ENCODE measurements around the gene FBN3. TPM values are rescaled to one million over a fixed set of nuclear protein-coding genes. Genes with fewer than 3 reads are reported as not detected.

The FBN3 gene
- polyA plus RNA-seq, 1 experiment, result not detected

- no peak for DNase-seq (ENCODE audit: low read depth)
- CTCF ChIA-PET, result no interaction called here
- Histone ChIP-seq H3K4me3 (ENCODE audit: low read depth, low read length) (no peak overlapping the region), H3K27me3 (ENCODE audit: control insufficient read depth, insufficient read depth, low read length) (no peaks in the 10 kb centered on the region), H3K36me3 (ENCODE audit: control insufficient read depth, insufficient read depth, low read length) (no peaks in the 10 kb centered on the region)
- POLR2A ChIA-PET, result no interaction called here
- no peak for TF ChIP-seq CTCF (IDR thresholded peaks at IDR 0.05; ENCODE audit: insufficient read depth, low read depth, low read length)
These were observed 36.1 kb upstream of the FBN3 start for GRCh38 chr19:8185343-8186068.

GRCh38 chr19:8184274-8184673 lies 34.9 kb upstream of the FBN3 start:
- CTCF ChIA-PET, result no interaction called here
- Histone ChIP-seq H3K36me3 (ENCODE audit: control insufficient read depth, insufficient read depth, low read length) (no peaks in the 10 kb centered on the region), H3K4me3 (ENCODE audit: low read depth, low read length) (no peak overlapping the region), H3K27me3 (ENCODE audit: control insufficient read depth, insufficient read depth, low read length) (no peaks in the 10 kb centered on the region)
- no peak for TF ChIP-seq CTCF (IDR thresholded peaks at IDR 0.05; ENCODE audit: insufficient read depth, low read depth, low read length)
- DNase-seq (ENCODE audit: low read depth), result no peak
- POLR2A ChIA-PET, result no interaction called here

- TF ChIP-seq CTCF (IDR thresholded peaks at IDR 0.05; ENCODE audit: insufficient read depth, low read depth, low read length), result no peak
- Histone ChIP-seq H3K27me3 (ENCODE audit: control insufficient read depth, insufficient read depth, low read length) (no peaks in the 10 kb centered on the region), H3K36me3 (ENCODE audit: control insufficient read depth, insufficient read depth, low read length) (no peaks in the 10 kb centered on the region), H3K4me3 (ENCODE audit: low read depth, low read length) (no peak overlapping the region)
- ChIA-PET CTCF (interaction anchor here (1.0 kb wide), 1 partner anchor 25 kb away, joined by 3 read pairs; no protein-coding TSS in a partner anchor), POLR2A (no interaction called here)
- DNase-seq (ENCODE audit: low read depth), result no peak
These were observed 30.6 kb upstream of the FBN3 start for GRCh38 chr19:8180018-8180417.

GRCh38 chr19:8174706-8175105 lies 25.3 kb upstream of the FBN3 start:
- TF ChIP-seq CTCF (IDR thresholded peaks at IDR 0.05; ENCODE audit: insufficient read depth, low read depth, low read length), result no peak
- no peaks in the 10 kb centered on the region for H3K27me3 ChIP-seq (ENCODE audit: control insufficient read depth, insufficient read depth, low read length)
- H3K36me3 ChIP-seq (ENCODE audit: control insufficient read depth, insufficient read depth, low read length), result no peaks in the 10 kb centered on the region
- CTCF ChIA-PET, result interaction anchor here (2.0 kb wide), 1 partner anchor 204 kb away, joined by 5 read pairs; no protein-coding TSS in a partner anchor
- no peak for DNase-seq (ENCODE audit: low read depth)
- H3K4me3 ChIP-seq (ENCODE audit: low read depth, low read length), result no peak overlapping the region
- POLR2A ChIA-PET, result no interaction called here

- H3K36me3 ChIP-seq (ENCODE audit: control insufficient read depth, insufficient read depth, low read length), result no peaks in the 10 kb centered on the region
- ChIA-PET CTCF (no interaction called here), POLR2A (no interaction called here)
- H3K4me3 ChIP-seq (ENCODE audit: low read depth, low read length), result no peak overlapping the region
- no peaks in the 10 kb centered on the region for H3K27me3 ChIP-seq (ENCODE audit: control insufficient read depth, insufficient read depth, low read length)
- no peak for TF ChIP-seq CTCF (IDR thresholded peaks at IDR 0.05; ENCODE audit: insufficient read depth, low read depth, low read length)
- DNase-seq (ENCODE audit: low read depth), result no peak
These were observed 19.1 kb upstream of the FBN3 start for GRCh38 chr19:8168537-8168936.

All from BJ (cell line).